Activated CD4-positive, alpha-beta T cell treated with anti-CD3 and anti-CD28 coated beads, Interleukin-2, amount 50 U/mL, for 4 hours (primary cell): ENCODE measurements around the gene DIAPH3.
"Not testable (repeated sequence)": the region's sequence is repeated elsewhere in the genome, so short reads cannot be mapped to it uniquely, and the experiment has no call there.

Source experiments
- DNase-seq, 2 experiments: peaks; one replicate each; pipeline ENCODE4 v3.0.0-alpha.2; 2020

DIAPH3 gene, protein sequence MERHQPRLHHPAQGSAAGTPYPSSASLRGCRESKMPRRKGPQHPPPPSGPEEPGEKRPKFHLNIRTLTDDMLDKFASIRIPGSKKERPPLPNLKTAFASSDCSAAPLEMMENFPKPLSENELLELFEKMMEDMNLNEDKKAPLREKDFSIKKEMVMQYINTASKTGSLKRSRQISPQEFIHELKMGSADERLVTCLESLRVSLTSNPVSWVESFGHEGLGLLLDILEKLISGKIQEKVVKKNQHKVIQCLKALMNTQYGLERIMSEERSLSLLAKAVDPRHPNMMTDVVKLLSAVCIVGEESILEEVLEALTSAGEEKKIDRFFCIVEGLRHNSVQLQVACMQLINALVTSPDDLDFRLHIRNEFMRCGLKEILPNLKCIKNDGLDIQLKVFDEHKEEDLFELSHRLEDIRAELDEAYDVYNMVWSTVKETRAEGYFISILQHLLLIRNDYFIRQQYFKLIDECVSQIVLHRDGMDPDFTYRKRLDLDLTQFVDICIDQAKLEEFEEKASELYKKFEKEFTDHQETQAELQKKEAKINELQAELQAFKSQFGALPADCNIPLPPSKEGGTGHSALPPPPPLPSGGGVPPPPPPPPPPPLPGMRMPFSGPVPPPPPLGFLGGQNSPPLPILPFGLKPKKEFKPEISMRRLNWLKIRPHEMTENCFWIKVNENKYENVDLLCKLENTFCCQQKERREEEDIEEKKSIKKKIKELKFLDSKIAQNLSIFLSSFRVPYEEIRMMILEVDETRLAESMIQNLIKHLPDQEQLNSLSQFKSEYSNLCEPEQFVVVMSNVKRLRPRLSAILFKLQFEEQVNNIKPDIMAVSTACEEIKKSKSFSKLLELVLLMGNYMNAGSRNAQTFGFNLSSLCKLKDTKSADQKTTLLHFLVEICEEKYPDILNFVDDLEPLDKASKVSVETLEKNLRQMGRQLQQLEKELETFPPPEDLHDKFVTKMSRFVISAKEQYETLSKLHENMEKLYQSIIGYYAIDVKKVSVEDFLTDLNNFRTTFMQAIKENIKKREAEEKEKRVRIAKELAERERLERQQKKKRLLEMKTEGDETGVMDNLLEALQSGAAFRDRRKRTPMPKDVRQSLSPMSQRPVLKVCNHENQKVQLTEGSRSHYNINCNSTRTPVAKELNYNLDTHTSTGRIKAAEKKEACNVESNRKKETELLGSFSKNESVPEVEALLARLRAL

GRCh38 chr13:60163478-60164233 is at the start of gene DIAPH3:
Gene DIAPH3, minus strand, starts transcription at chr13:60163928. Its CDS starts 162 bp downstream, at chr13:60163766.
- DNase-seq, result peak; percentile 89 to 91

DNA sequence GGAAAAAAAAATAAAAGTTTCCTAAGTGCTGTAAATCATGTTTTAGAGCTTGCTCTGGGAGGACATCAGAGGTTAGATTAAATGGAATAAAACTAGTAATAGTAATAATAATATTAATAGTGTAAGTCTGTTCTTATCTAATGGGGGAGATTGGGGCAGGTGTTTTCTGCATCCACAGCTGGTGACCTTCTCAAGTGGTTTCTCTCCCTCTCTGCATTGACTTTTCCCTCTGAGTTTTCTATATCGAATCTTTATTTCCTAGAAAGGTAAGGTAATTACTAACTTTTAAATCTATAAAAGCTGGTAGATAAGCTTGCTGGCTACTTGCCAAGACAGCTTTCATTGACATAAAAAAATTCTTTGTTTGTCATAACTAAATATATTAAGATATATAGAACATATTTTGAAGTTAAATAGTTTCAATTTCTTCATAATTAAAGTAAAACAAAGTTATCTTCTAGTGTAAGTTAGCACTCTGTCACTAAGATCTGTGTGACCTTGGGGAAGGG is 49.6 kb upstream of the DIAPH3 start:
- DNase-seq, result no peak

GRCh38 chr13:60211548-60211947 is 47.8 kb upstream of the DIAPH3 start:
- no peak for DNase-seq

- no peak for DNase-seq
Measured at GRCh38 chr13:60210510-60211330, 47.0 kb upstream of the DIAPH3 start.

DNA sequence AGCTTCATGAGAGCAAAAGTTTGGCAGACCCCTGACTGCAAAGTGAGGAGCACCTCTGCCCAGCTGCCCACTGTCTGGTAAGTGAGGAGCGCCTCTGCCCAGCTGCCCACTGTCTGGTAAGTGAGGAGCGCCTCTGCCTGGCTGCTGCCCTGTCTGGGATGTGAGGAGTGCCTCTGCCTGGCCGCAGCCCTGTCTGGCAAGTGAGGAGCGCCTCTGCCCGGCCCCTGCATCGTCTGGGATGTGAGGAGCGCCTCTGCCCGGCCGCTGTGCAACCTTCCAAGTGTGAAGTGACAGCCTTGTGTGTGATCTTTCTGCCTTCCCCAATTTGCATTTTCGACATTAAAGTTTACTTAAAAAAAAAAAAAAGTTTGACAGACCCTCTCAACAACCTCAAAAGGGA is 41.8 kb upstream of the DIAPH3 start:
- not testable (repeated sequence) for DNase-seq

DNA sequence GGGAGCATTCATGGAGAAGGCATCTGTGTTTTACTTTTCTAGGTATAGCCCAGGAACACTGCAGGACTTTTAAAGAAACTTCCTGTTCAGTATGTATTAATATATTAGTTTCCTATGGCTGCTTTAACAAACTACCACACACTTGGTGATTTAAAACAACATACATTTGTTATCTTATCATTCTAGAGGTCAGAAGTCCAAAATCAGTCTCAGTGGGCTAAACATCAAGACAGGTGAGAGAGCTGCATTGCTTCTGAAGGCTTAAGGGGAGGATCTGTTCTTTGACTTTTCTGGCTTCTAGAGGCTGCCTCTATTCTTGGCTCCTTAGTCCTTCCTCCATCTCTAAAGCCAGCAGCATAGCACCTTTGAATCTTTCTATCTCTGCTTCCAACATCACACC is 37.6 kb upstream of the DIAPH3 start:
- no peak for DNase-seq

DNA sequence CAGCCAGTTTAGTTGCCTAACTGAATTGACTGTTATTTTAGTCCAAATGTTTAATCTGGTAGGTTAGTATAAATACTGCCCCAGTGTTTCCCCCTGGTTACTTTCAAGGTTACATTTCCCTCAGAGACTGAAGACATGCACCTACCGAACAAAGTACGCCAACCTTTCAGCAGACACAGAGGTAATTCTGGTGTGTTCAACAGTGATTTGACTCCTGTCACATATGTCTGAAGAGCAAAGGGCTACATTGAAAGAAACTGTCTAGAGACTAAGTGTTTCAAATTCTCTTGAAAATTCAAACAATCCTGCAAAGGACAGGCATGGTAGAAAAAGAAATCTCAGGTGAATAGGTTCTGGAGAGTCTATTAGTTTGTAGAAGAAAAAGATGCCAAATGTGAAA is 32.2 kb upstream of the DIAPH3 start:
- DNase-seq, result not testable (repeated sequence)

GRCh38 chr13:60182907-60183306 is 19.2 kb upstream of the DIAPH3 start:
- DNase-seq, result no peak

DNA sequence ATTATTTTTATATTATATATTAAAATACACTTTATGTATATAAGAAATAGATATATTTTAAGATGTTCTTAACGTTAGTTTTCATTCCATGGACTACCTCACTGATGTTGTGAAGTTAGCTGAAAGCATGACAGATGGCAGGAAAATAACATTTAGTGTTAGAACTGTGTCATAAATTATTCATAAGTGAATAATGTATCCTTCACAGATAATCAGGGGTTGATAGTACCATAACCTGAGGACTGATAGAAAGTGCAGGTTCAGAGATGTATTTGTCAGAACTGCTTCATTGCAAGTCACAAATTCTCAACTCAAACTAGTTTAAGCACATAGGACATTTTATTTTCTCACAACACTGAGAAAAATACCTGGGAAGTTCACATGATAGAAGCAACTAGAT is 14.6 kb upstream of the DIAPH3 start:
- DNase-seq, result no peak

DNA sequence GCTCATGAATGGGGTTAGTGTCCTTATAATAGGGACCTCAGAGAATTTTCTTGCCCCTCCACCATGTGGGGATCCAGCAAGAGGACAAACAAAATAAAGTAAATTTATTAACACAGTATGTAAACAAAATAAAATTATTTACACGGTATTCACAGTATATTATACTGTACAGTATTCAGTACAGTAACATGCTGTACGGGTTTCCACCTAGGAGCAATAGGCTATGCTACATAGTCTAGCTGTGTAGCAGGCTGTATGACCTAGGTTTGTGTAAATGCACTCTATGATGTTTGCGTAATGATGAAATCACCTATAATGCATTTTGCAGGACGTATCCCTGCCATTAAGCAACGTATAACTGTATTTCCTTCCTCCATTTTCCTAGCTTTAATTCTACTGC is 11.8 kb upstream of the DIAPH3 start:
- DNase-seq, result no peak

GRCh38 chr13:60174113-60174512 is 10.4 kb upstream of the DIAPH3 start:
- no peak for DNase-seq

DNA sequence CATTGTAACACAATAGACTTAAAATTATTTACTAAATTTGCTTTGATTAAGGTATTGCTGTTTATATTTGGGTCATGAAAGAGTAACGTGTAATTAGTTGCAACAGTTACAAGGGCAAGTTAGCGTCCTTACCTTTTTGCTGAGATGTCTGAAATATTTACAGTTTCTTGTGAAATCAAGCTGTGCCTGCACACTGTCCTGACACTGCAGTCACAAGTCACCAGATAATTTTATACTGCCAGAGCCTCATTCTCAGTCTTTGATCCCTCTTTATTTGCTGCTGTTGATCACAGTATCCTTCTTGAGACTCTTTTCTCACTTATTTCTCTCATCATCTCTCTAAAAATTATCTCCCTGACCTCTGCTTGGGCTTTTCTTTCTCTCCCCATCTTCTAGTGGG is 8.4 kb upstream of the DIAPH3 start:
- DNase-seq, result no peak

- DNase-seq, result no peak
Measured at GRCh38 chr13:60170414-60170813, 6.7 kb upstream of the DIAPH3 start.

- no peak for DNase-seq
Measured at GRCh38 chr13:60169239-60170031, 5.7 kb upstream of the DIAPH3 start.

GRCh38 chr13:60167121-60167520 is 3.4 kb upstream of the DIAPH3 start:
- DNase-seq, result no peak

DNA sequence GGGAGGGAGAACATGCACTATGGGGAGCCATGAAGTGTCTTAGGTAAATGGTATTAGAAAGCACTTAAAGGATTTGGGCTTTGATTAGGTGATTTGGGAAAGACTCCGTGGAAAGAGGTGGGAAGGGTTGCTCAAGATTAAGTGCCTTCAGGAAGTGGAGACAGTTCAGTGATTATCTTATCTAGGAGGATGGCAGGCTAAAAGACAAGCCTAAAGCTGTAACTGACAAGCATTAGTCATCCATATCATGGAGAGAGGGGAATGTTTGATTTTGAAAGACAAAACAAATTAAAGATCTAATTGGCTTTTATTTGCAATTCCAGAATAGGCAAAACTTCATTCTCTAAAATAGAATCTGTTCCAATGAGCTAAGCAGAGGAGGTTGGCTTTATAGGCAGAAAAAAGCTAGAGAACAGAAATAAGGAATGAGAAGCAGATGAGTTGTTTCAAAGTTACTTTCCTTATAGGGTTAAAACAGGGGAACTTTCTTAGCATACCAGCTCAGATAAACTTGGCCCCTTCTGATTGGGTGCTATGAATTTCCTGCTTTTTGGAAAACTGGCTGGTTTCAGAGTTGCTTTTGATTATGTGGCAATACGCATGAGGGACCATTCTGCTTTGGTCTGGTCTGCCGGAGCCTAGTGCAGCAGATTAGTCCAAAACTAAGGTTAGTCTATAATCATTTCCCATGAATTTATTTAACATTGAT is 1.8 kb upstream of the DIAPH3 start:
- DNase-seq, result no peak

DNA sequence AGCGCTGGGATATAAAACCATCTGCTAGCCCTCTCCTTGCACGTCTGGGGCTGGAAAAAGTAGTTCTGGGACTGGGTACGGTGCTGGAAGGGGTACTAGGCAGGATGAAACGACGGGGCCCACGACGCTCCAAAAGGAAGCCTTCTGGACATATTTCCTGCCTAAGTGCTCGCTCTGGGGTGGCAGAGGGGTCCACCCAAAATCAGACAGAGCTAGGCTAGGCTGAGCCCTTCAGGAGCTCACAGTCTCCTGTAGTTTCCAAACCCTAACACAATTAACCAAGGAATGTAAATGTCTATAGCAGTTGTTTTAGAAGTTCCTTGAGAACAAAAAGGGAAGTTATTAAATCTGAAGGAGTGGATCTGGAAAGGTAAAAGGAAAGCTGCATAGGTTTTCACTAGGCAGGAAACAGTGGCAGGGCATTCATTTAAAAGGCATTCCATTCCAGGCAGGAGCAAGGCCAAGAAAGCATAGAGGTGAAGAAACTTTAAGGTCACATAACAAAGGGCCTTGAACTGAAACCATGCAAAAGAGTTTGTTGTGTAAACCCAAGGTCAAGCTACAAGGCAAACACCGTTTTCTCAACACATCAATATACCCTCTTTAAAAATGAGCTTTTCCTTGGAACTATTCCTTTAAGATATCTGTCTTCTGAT is 634 bp upstream of the DIAPH3 start:
- DNase-seq, result peak in 1 of 2 experiments; percentile 1

DNA sequence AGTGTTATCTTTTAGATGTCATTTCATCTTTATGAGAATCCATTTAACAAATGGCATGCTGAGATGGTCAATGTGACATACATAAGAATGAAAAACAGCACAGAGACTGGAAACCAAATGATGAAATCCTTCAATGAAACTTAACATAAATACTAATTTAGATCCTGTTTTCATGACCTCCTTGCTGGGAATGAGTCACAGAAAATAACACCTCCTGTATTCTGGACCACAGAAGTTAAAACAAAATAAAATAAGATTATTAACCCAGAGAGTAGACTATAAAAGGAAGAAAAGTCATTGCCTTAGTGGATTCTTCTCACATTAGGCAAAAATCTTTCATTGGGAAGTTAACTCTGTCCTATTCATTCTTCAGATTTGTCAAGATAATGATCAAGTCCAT is 1.6 kb downstream of the DIAPH3 start:
- no peak for DNase-seq

DNA sequence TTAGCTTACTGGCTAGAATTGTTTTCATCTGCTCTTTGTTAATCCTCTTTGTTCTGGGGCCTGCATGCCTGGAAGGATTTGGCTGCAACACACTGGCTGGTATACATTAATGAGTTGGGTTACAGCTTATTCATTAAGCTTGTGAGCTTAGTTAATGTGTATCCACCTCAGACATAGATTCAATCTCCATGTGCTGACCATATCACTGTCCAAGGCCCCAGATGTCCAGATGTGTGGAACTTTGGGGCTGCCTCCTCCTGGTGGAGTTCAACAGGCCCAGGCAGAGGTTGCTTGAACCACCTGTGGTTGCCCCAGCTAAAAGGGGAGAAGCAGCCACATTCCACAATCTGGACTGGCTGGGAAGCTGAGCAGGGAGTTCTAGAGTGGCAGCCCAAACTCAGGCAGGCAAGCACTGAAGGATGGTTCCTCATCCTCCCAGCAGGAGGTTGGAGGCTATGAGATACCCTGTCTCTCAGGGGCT is 5.4 kb downstream of the DIAPH3 start:
- no peak for DNase-seq
